Skeletal muscle satellite cell (primary cell): ENCODE results near the gene TOGARAM1.

Experiments used
- H3K27me3 ChIP-seq: 2 replicates; pipeline ENCODE4 v1.7.0; 2013; ENCODE audit warnings: low read length; ENCODE audit not compliant: control insufficient read depth, insufficient read depth
- H3K36me3 ChIP-seq: 2 replicates; pipeline ENCODE4 v1.7.0; 2013; ENCODE audit warnings: mild to moderate bottlenecking, control low read depth, low read length; ENCODE audit not compliant: insufficient read depth
- H3K4me1 ChIP-seq: 2 replicates; pipeline ENCODE4 v1.7.0; 2013; ENCODE audit warnings: low read length; ENCODE audit not compliant: control insufficient read depth, insufficient read depth
- H3K4me2 ChIP-seq: 2 replicates; pipeline ENCODE4 v1.7.0; 2013; ENCODE audit warnings: mild to moderate bottlenecking, low read length
- H3K4me3 ChIP-seq: 2 replicates; pipeline ENCODE4 v1.7.0; 2013; ENCODE audit warnings: low read length
- H3K9ac ChIP-seq: 2 replicates; pipeline ENCODE4 v1.7.0; 2013; ENCODE audit warnings: mild to moderate bottlenecking, low read depth, low read length, moderate library complexity
- H3K9me3 ChIP-seq: replicated peaks from 2 replicates; pipeline ENCODE4 v1.7.0; 2013; ENCODE audit warnings: mild to moderate bottlenecking, control low read depth, low read length

TOGARAM1 gene

GRCh38 chr14:44989497-44990440 lies 27.8 kb downstream of the TOGARAM1 start:
- no peaks in the 10 kb centered on the region for H3K27me3 ChIP-seq
- no peak overlapping the region for H3K9ac ChIP-seq
- H3K4me2 ChIP-seq: no peak overlapping the region
- H3K9me3 ChIP-seq: no peaks in the 10 kb centered on the region
- no peak overlapping the region for H3K4me3 ChIP-seq
- H3K36me3 ChIP-seq: no peaks in the 10 kb centered on the region
- no peaks in the 10 kb centered on the region for H3K4me1 ChIP-seq

- Histone ChIP-seq H3K4me2 (no peak overlapping the region), H3K4me3 (no peak overlapping the region), H3K4me1 (no peaks in the 10 kb centered on the region), H3K36me3 (no peaks in the 10 kb centered on the region), H3K27me3 (no peaks in the 10 kb centered on the region), H3K9ac (no peak overlapping the region), H3K9me3 (no peaks in the 10 kb centered on the region)
Observed at GRCh38 chr14:44990533-44990932, 28.5 kb downstream of the TOGARAM1 start.

- Histone ChIP-seq H3K4me1 (no peaks in the 10 kb centered on the region), H3K27me3 (no peaks in the 10 kb centered on the region), H3K9ac (no peak overlapping the region), H3K9me3 (no peaks in the 10 kb centered on the region), H3K4me3 (no peak overlapping the region), H3K36me3 (no peaks in the 10 kb centered on the region), H3K4me2 (no peak overlapping the region)
Observed at GRCh38 chr14:44995196-44995595, 33.2 kb downstream of the TOGARAM1 start.

GRCh38 chr14:44995770-44996294 lies 33.8 kb downstream of the TOGARAM1 start:
- Histone ChIP-seq H3K9ac (no peak overlapping the region), H3K4me3 (no peak overlapping the region)

GRCh38 chr14:45003924-45004323 lies 41.9 kb downstream of the TOGARAM1 start:
- Histone ChIP-seq H3K9ac (no peak overlapping the region), H3K9me3 (no peaks in the 10 kb centered on the region), H3K4me3 (no peak overlapping the region), H3K36me3 (no peaks in the 10 kb centered on the region), H3K4me2 (no peak overlapping the region), H3K4me1 (no peaks in the 10 kb centered on the region), H3K27me3 (no peaks in the 10 kb centered on the region)

More at GRCh38 chr14:44995770-44996294, 33.8 kb downstream of the TOGARAM1 start:
- no peaks in the 10 kb centered on the region for H3K36me3 ChIP-seq
- H3K4me2 ChIP-seq: no peak overlapping the region
- no peaks in the 10 kb centered on the region for H3K4me1 ChIP-seq
- no peaks in the 10 kb centered on the region for H3K27me3 ChIP-seq
- no peaks in the 10 kb centered on the region for H3K9me3 ChIP-seq

GRCh38 chr14:45015133-45015532 lies 53.1 kb downstream of the TOGARAM1 start:
- Histone ChIP-seq H3K36me3 (no peaks in the 10 kb centered on the region), H3K4me1 (no peaks in the 10 kb centered on the region), H3K4me3 (no peak overlapping the region), H3K9ac (no peak overlapping the region), H3K9me3 (no peaks in the 10 kb centered on the region), H3K4me2 (no peak overlapping the region), H3K27me3 (no peaks in the 10 kb centered on the region)

- Histone ChIP-seq H3K4me2 (no peak overlapping the region), H3K27me3 (no peaks in the 10 kb centered on the region), H3K4me1 (no peaks in the 10 kb centered on the region), H3K36me3 (peaks cover 11% of the 10 kb centered on the region), H3K9me3 (no peaks in the 10 kb centered on the region), H3K4me3 (no peak overlapping the region), H3K9ac (no peak overlapping the region)
Observed at GRCh38 chr14:45028107-45028626, 66.2 kb downstream of the TOGARAM1 start.

GRCh38 chr14:45034730-45035129 lies 72.7 kb downstream of the TOGARAM1 start:
- Histone ChIP-seq H3K9ac (no peak overlapping the region), H3K27me3 (no peaks in the 10 kb centered on the region), H3K4me2 (no peak overlapping the region), H3K4me1 (no peaks in the 10 kb centered on the region), H3K36me3 (peaks cover 7% of the 10 kb centered on the region), H3K9me3 (no peaks in the 10 kb centered on the region), H3K4me3 (no peak overlapping the region)

GRCh38 chr14:45038256-45038655 lies 76.3 kb downstream of the TOGARAM1 start:
- Histone ChIP-seq H3K36me3 (no peaks in the 10 kb centered on the region), H3K9me3 (no peaks in the 10 kb centered on the region), H3K4me1 (no peaks in the 10 kb centered on the region), H3K4me3 (no peak overlapping the region), H3K27me3 (no peaks in the 10 kb centered on the region), H3K4me2 (no peak overlapping the region), H3K9ac (no peak overlapping the region)

- no peaks in the 10 kb centered on the region for H3K9me3 ChIP-seq
- H3K27me3 ChIP-seq: no peaks in the 10 kb centered on the region
- H3K36me3 ChIP-seq: no peaks in the 10 kb centered on the region
- H3K4me1 ChIP-seq: no peaks in the 10 kb centered on the region
- no peak overlapping the region for H3K4me2 ChIP-seq
- no peak overlapping the region for H3K9ac ChIP-seq
- no peak overlapping the region for H3K4me3 ChIP-seq
Observed at GRCh38 chr14:45038865-45039264, 76.9 kb downstream of the TOGARAM1 start.

GRCh38 chr14:45039390-45039789 lies 77.4 kb downstream of the TOGARAM1 start:
- Histone ChIP-seq H3K4me1 (no peaks in the 10 kb centered on the region), H3K4me3 (no peak overlapping the region), H3K9ac (no peak overlapping the region), H3K36me3 (no peaks in the 10 kb centered on the region), H3K4me2 (no peak overlapping the region), H3K9me3 (no peaks in the 10 kb centered on the region), H3K27me3 (no peaks in the 10 kb centered on the region)
